Transverse colon (tissue), 3 donors: ENCODE results near the gene CBLC.

Source experiments
- POLR2A ChIP-seq: fragments of 450-650 bp; IDR thresholded peaks from one replicate; pipeline ENCODE4 v1.6.1; 2016; ENCODE audit warnings: antibody characterized with exemption, mild to moderate bottlenecking, moderate library complexity
- TF ChIP-seq, protein P1 (sequence below), 5 experiments: fragments of 200-600 bp in 3 of 5; fragments of 450-650 bp in 2 of 5; sonication (generic) in 3 of 5; IDR thresholded peaks; 1 replicate in 2 of 5; 2 replicates in 3 of 5; pipeline ENCODE4 v1.5.1; 2016 to 2017; ENCODE audit warnings: antibody characterized with exemption in 5 of 5, inconsistent platforms in 3 of 5, mild to moderate bottlenecking in 2 of 5, moderate library complexity in 1 of 5

DNA sequence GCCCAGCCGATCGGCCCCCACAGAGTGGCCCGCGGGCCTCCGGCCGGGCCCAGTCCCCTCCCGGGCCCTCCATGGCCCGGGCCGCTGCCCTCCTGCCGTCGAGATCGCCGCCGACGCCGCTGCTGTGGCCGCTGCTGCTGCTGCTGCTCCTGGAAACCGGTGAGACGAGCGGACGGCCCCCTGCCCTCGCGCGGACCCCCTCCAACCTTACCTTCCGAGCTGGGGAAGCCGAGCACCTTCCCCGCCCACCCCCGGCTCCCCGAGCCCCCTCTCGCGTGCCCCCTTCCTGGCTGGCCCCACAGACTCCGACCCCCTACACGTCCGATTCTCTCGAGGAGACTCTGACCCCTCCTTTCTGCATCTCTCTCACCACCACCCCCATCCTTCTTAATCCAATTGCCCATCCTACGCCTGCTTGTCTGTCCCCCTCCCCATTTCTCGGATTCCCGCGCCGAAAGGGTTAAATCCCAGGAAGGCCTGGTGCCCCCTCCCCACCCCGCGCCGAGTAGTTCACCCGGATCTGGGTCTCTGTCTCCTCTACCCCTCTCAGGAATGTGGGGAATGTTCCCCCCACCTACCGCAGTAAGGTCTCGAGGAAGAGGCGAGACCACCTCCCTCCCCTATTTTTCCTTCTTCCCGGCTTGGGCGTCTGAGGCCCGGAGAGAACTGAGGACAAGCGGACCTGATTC, 68.9 kb downstream of the CBLC start:
- TF ChIP-seq, protein P1, sequence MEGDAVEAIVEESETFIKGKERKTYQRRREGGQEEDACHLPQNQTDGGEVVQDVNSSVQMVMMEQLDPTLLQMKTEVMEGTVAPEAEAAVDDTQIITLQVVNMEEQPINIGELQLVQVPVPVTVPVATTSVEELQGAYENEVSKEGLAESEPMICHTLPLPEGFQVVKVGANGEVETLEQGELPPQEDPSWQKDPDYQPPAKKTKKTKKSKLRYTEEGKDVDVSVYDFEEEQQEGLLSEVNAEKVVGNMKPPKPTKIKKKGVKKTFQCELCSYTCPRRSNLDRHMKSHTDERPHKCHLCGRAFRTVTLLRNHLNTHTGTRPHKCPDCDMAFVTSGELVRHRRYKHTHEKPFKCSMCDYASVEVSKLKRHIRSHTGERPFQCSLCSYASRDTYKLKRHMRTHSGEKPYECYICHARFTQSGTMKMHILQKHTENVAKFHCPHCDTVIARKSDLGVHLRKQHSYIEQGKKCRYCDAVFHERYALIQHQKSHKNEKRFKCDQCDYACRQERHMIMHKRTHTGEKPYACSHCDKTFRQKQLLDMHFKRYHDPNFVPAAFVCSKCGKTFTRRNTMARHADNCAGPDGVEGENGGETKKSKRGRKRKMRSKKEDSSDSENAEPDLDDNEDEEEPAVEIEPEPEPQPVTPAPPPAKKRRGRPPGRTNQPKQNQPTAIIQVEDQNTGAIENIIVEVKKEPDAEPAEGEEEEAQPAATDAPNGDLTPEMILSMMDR (IDR thresholded peaks at IDR 0.05): no peak
- no peak for TF ChIP-seq POLR2A
